ENCODE results near the gene USP34.

The USP34 gene

GRCh38 chr2:61318553-61318952 is 152.3 kb downstream of the USP34 start:
- no peak for TF ChIP-seq POLR2AphosphoS5 (IDR thresholded peaks at IDR 0.05; ENCODE audit: low read depth)
- TF ChIP-seq SPI1 (IDR thresholded peaks at IDR 0.05; ENCODE audit: borderline replicate concordance, low read depth) = no peak
- no peak for TF ChIP-seq CTCF (IDR thresholded peaks at IDR 0.05; ENCODE audit: insufficient read depth, low read length)
- TF ChIP-seq GABPA (IDR thresholded peaks at IDR 0.05; ENCODE audit: low read depth) = no peak
- no peak for TF ChIP-seq REST (IDR thresholded peaks at IDR 0.05; ENCODE audit: insufficient replicate concordance, low read depth)
- Histone ChIP-seq H3K27me3 (ENCODE audit: insufficient read depth, poor library complexity, severe bottlenecking) (no peaks in the 10 kb centered on the region), H3K27ac (replicated peaks) (no peak overlapping the region), H3K4me3 (replicated peaks; ENCODE audit: insufficient read depth, low read length) (no peak overlapping the region)
- no peak for DNase-seq (ENCODE audit: low read depth in 1 of 2, low spot score in 1 of 2)

GRCh38 chr2:61295981-61296380 is 174.9 kb downstream of the USP34 start:
- Histone ChIP-seq H3K4me3 (replicated peaks; ENCODE audit: insufficient read depth, low read length) (no peak overlapping the region), H3K27me3 (ENCODE audit: insufficient read depth, poor library complexity, severe bottlenecking) (no peaks in the 10 kb centered on the region), H3K27ac (replicated peaks) (no peak overlapping the region)
- no peak for DNase-seq (ENCODE audit: low read depth in 1 of 2, low spot score in 1 of 2)
- no peak for TF ChIP-seq REST (IDR thresholded peaks at IDR 0.05; ENCODE audit: insufficient replicate concordance, low read depth)
- TF ChIP-seq POLR2AphosphoS5 (IDR thresholded peaks at IDR 0.05; ENCODE audit: low read depth) = no peak
- no peak for TF ChIP-seq GABPA (IDR thresholded peaks at IDR 0.05; ENCODE audit: low read depth)
- TF ChIP-seq CTCF (IDR thresholded peaks at IDR 0.05; ENCODE audit: insufficient read depth, low read length) = no peak
- TF ChIP-seq SPI1 (IDR thresholded peaks at IDR 0.05; ENCODE audit: borderline replicate concordance, low read depth) = no peak

GRCh38 chr2:61291851-61292575 is 178.9 kb downstream of the USP34 start:
- Histone ChIP-seq H3K27ac (replicated peaks) (no peak overlapping the region), H3K27me3 (ENCODE audit: insufficient read depth, poor library complexity, severe bottlenecking) (no peaks in the 10 kb centered on the region), H3K4me3 (replicated peaks; ENCODE audit: insufficient read depth, low read length) (no peak overlapping the region)
- DNase-seq (ENCODE audit: low read depth in 1 of 2, low spot score in 1 of 2) = no peak
- no peak for TF ChIP-seq POLR2AphosphoS5 (IDR thresholded peaks at IDR 0.05; ENCODE audit: low read depth)
- TF ChIP-seq SPI1 (IDR thresholded peaks at IDR 0.05; ENCODE audit: borderline replicate concordance, low read depth) = no peak
- no peak for TF ChIP-seq CTCF (IDR thresholded peaks at IDR 0.05; ENCODE audit: insufficient read depth, low read length)
